Upper lobe of left lung (tissue), 6 donors: ENCODE results near the gene ARIH1. TPM values are rescaled to one million over a fixed set of nuclear protein-coding genes. Genes with fewer than 3 reads are reported as not detected.

Experiments
- ATAC-seq, 2 donors: fragments of 200-7000 bp; cut with Tn5 transposase; one replicate each; pipeline ENCODE4 v1.9.1; 2022; ENCODE audit warnings: mild to moderate bottlenecking in 2 of 2, moderate library complexity in 2 of 2; ENCODE audit not compliant: low FRiP score in 2 of 2
- DNase-seq, 2 donors: peaks; one replicate each; pipeline ENCODE4 v3.0.0-alpha.2; 2019 to 2020
- H3K27ac ChIP-seq, 4 donors: fragments of 200-600 bp; sonication (generic); one replicate each; pipeline ENCODE4 v1.5.1; 2016 to 2019
- H3K27me3 ChIP-seq, 4 donors: fragments of 200-600 bp; sonication (generic); one replicate each; pipeline ENCODE4 v1.5.1; 2017 to 2019
- H3K36me3 ChIP-seq, 4 donors: fragments of 200-600 bp; sonication (generic); one replicate each; pipeline ENCODE4 v1.5.1; 2016 to 2019
- H3K4me1 ChIP-seq, 4 donors: fragments of 200-600 bp; sonication (generic); one replicate each; pipeline ENCODE4 v1.5.1; 2018 to 2019
- H3K4me3 ChIP-seq, 4 donors: fragments of 200-600 bp; sonication (generic); one replicate each; pipeline ENCODE4 v1.5.1; 2017 to 2019; ENCODE audit warnings: mild to moderate bottlenecking in 2 of 4, moderate library complexity in 1 of 4
- H3K9me3 ChIP-seq, 4 donors: fragments of 200-600 bp; sonication (generic); one replicate each; pipeline ENCODE4 v1.5.1; 2018 to 2019
- EP300 ChIP-seq, 4 donors: sonication (generic); formaldehyde crosslinking; IDR thresholded peaks; one replicate each; pipeline ENCODE4 v1.5.1; 2017; ENCODE audit warnings: antibody characterized with exemption in 4 of 4, control low read depth in 2 of 4
- POLR2A ChIP-seq, 4 donors: fragments of 450-650 bp; IDR thresholded peaks; one replicate each; pipeline ENCODE4 v1.5.1; 2016 to 2017; ENCODE audit warnings: antibody characterized with exemption in 4 of 4, mild to moderate bottlenecking in 2 of 4
- POLR2AphosphoS5 ChIP-seq, 2 donors: sonication (generic); formaldehyde crosslinking; IDR thresholded peaks; one replicate each; pipeline ENCODE4 v1.5.1; 2017; ENCODE audit warnings: antibody characterized with exemption in 2 of 2
- WGBS, 2 donors: methylation state at CpG; one replicate each; pipeline ENCODE4 v1.1.5; 2017 to 2018; 5-methylcytosine and 5-hydroxymethylcytosine counted together
- total RNA-seq, 6 donors: library from RNA; depleted of rRNA in 4 of 6; stranded (reverse); fragments of >200 nt in 4 of 6; gene quantifications; one replicate each; pipeline versions ENCODE4 v1.1.0 to v1.2.1, GENCODE V29; 2016 to 2021
- TF ChIP-seq, protein P1 (sequence below), 6 experiments: fragments of 450-650 bp in 4 of 6; fragments of 200-600 bp in 2 of 6; sonication (generic) in 2 of 6; IDR thresholded peaks; one replicate each; pipeline ENCODE4 v1.5.1; 2016 to 2019; ENCODE audit warnings: antibody characterized with exemption in 6 of 6
- donor health status: DM: no; HTN: no; CAD: no; lungs with moderate emphysema.
- donor health status: DM: no; HTN: yes; CAD: no; lungs with severe emphysema.

ARIH1 gene
- total RNA-seq, 6 donors from 2014 or later: 43.0 to 155 (median 85.4) TPM

DNA sequence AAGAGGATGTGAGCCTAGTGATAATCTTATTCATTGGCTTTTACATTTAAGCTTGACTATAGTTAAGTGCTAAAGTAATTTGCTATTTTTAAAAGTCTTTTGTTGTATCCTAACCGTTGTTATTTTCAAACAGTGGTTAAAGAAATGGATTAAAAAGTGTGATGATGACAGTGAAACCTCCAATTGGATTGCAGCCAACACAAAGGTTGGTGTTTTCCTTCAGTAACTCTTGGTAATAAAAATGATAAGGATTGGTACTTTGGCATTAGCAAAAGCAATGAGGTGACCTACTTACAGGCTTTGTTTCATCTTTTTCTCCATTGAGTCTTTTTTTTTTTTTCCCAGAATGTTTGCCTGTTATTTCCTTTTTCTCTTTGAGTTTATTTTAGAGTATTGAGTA lies 92.8 kb downstream of the ARIH1 start:
- no peaks in the 10 kb centered on the region for H3K9me3 ChIP-seq
- H3K4me1 ChIP-seq: no peaks in the 10 kb centered on the region
- H3K4me3 ChIP-seq: no peak overlapping the region
- DNase-seq (no peak), ATAC-seq (no peak)
- no peak overlapping the region for H3K27ac ChIP-seq
- no peaks in the 10 kb centered on the region for H3K27me3 ChIP-seq
- TF ChIP-seq, protein P1, sequence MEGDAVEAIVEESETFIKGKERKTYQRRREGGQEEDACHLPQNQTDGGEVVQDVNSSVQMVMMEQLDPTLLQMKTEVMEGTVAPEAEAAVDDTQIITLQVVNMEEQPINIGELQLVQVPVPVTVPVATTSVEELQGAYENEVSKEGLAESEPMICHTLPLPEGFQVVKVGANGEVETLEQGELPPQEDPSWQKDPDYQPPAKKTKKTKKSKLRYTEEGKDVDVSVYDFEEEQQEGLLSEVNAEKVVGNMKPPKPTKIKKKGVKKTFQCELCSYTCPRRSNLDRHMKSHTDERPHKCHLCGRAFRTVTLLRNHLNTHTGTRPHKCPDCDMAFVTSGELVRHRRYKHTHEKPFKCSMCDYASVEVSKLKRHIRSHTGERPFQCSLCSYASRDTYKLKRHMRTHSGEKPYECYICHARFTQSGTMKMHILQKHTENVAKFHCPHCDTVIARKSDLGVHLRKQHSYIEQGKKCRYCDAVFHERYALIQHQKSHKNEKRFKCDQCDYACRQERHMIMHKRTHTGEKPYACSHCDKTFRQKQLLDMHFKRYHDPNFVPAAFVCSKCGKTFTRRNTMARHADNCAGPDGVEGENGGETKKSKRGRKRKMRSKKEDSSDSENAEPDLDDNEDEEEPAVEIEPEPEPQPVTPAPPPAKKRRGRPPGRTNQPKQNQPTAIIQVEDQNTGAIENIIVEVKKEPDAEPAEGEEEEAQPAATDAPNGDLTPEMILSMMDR (IDR thresholded peaks at IDR 0.05): no peak
- no peak for TF ChIP-seq EP300 (IDR thresholded peaks at IDR 0.05)
- TF ChIP-seq POLR2AphosphoS5 (IDR thresholded peaks at IDR 0.05): no peak
- no peak for TF ChIP-seq POLR2A (IDR thresholded peaks at IDR 0.05)
- peaks cover 6 to 82% (median 21%) of the 10 kb centered on the region in 4 donors for H3K36me3 ChIP-seq
- 74 to 76% methylated on average over 1 of the region's 1 CpG for WGBS, 2 donors

DNA sequence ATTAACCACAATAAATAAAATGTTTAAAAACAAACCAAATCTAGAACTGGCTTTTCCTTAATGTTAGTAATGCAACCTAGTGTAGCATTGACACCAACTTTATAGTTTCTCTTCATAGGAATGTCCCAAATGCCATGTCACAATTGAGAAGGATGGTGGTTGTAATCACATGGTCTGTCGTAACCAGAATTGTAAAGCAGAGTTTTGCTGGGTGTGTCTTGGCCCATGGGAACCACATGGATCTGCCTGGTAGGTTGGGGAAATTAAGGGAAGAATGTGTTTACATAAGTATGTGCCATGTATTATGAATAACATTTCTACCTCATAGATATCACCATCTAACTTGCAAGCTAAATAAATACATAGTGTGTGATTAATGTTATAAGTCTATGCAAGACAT lies 95.9 kb downstream of the ARIH1 start:
- H3K27me3 ChIP-seq: no peaks in the 10 kb centered on the region
- TF ChIP-seq, protein P1 (IDR thresholded peaks at IDR 0.05): no peak
- no peak overlapping the region for H3K27ac ChIP-seq
- ATAC-seq (no peak), DNase-seq (no peak)
- H3K36me3 ChIP-seq: peaks cover 16 to 87% (median 26%) of the 10 kb centered on the region in 4 donors
- 80 to 86% methylated on average over 1 of the region's 1 CpG for WGBS, 2 donors
- H3K4me3 ChIP-seq: no peak overlapping the region
- no peaks in the 10 kb centered on the region for H3K4me1 ChIP-seq
- no peaks in the 10 kb centered on the region for H3K9me3 ChIP-seq

DNA sequence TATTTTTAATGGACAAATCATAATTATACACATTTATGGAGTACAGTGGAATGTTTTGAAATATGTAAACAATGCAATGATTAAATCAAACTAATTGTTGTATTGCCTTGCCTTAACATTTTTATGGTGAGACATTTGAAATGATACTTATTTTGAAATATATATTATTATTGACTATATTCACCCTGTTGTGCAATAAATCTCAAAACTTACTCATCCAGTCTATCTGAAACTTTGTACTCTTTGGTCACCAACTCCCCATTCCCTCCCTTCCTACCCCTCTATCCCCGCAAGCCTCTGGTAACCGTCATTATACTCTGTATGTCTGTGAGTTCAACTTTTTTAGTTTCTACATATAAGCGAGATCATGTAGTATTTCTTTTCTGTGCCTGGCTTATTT lies 105.7 kb downstream of the ARIH1 start:
- Histone ChIP-seq H3K27me3 (no peaks in the 10 kb centered on the region), H3K4me1 (no peaks in the 10 kb centered on the region), H3K36me3 (peaks cover 14 to 95% (median 52%) of the 10 kb centered on the region in 4 donors), H3K27ac (no peak overlapping the region), H3K4me3 (no peak overlapping the region), H3K9me3 (peaks cover 0 to 8% (median 3%) of the 10 kb centered on the region in 4 donors)
- DNase-seq: no peak
- TF ChIP-seq POLR2AphosphoS5 (IDR thresholded peaks at IDR 0.05): no peak
- ATAC-seq: no peak
- WGBS, 2 donors: 96% methylated on average over 3 of the region's 3 CpGs

DNA sequence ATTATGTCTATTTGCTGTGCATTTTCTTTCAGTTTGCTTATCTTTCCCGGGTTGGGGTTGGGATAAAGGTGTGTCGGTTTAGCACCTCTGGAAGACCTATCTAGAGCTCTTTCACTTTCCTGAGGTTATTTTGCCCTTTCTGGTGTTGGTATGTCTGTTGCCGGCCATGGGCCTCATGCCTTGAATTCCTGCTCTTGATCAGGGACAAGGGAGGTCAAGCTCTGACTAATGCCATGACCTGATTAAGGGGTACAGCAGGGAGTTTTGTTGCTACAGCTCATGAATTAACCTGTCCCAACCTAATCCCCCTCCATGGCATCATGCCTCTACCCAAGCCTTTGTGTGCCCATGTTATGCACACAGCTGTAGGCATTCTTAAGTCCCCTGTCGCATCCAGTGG lies 109.9 kb downstream of the ARIH1 start:
- TF ChIP-seq POLR2A (IDR thresholded peaks at IDR 0.05): no peak
- TF ChIP-seq POLR2AphosphoS5 (IDR thresholded peaks at IDR 0.05): no peak
- TF ChIP-seq, protein P1 (IDR thresholded peaks at IDR 0.05): no peak
- TF ChIP-seq EP300 (IDR thresholded peaks at IDR 0.05): no peak
- 82 to 88% methylated on average over 4 of the region's 4 CpGs for WGBS, 2 donors
- Histone ChIP-seq H3K9me3 (peaks cover 0 to 3% (median under 1%) of the 10 kb centered on the region in 4 donors), H3K4me3 (no peak overlapping the region), H3K4me1 (no peaks in the 10 kb centered on the region), H3K27ac (no peak overlapping the region), H3K27me3 (no peaks in the 10 kb centered on the region), H3K36me3 (peaks cover 14 to 75% (median 42%) of the 10 kb centered on the region in 4 donors)
- DNase-seq (no peak), ATAC-seq (no peak)

DNA sequence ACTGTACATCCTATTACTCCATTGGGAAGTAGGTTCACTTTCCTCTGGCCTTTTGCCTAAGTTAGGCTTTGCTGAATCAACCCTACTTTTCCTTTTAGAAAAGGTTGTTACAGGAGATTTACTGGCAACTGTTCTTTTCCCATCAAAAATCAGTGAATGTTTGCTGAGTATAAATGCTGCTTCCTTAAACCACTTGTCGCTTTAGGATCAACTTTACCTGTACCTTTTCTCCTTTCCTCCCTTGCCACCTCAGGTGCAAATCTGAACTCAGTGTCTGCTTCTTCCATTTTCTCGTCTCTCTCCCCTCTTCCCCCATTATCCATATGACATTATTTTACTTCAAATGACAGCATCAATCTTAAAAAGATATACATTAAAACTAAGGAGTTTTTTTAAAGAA lies 110.9 kb downstream of the ARIH1 start:
- Histone ChIP-seq H3K27ac (no peak overlapping the region), H3K36me3 (peaks cover 14 to 69% (median 40%) of the 10 kb centered on the region in 4 donors), H3K9me3 (no peaks in the 10 kb centered on the region), H3K27me3 (no peaks in the 10 kb centered on the region), H3K4me1 (no peaks in the 10 kb centered on the region), H3K4me3 (no peak overlapping the region)
- DNase-seq (no peak), ATAC-seq (no peak)
- no peak for TF ChIP-seq POLR2A (IDR thresholded peaks at IDR 0.05)
- TF ChIP-seq, protein P1 (IDR thresholded peaks at IDR 0.05): no peak
- TF ChIP-seq EP300 (IDR thresholded peaks at IDR 0.05): no peak
- TF ChIP-seq POLR2AphosphoS5 (IDR thresholded peaks at IDR 0.05): no peak
- WGBS, 2 donors: 94 to 97% methylated on average over 2 of the region's 2 CpGs
